CD4-positive, alpha-beta memory T cell (primary cell): ENCODE results near the gene SYNPO. TPM values are rescaled to one million over a fixed set of nuclear protein-coding genes. Genes with fewer than 3 reads are reported as not detected.
A peak's percentile ranks its signal among the peaks of the same experiment; 100 is the strongest.

Source experiments
- CTCF ChIA-PET: fragments of 350-600 bp; sonication (Branson Sonifier 250); formaldehyde crosslinking; loops from one replicate; lab custom pipeline; 2021; ENCODE audit warnings: inconsistent platforms; ENCODE audit not compliant: partially characterized antibody; lab: Charles Lee
- POLR2A ChIA-PET: fragments of 350-600 bp; sonication (Branson Sonifier 250); formaldehyde crosslinking; loops from one replicate; lab custom pipeline; 2021; ENCODE audit not compliant: partially characterized antibody; lab: Charles Lee
- DNase-seq, 5 donors: peaks; one replicate each; pipeline versions ENCODE4 v3.0.0 to v3.0.0-alpha.2; 2020 to 2022; ENCODE audit warnings: mixed read lengths in 1 of 5
- H3K27ac ChIP-seq: one replicate; pipeline ENCODE4 v1.7.0; 2013; ENCODE audit warnings: low read depth, low read length
- H3K27me3 ChIP-seq: 2 replicates; pipeline ENCODE4 v1.7.0; 2013; ENCODE audit warnings: mild to moderate bottlenecking, low read length, moderate library complexity; ENCODE audit not compliant: insufficient read depth
- H3K36me3 ChIP-seq: 2 replicates; pipeline ENCODE4 v1.7.0; 2013; ENCODE audit warnings: mild to moderate bottlenecking, low read length, moderate library complexity; ENCODE audit not compliant: insufficient read depth
- H3K4me1 ChIP-seq: 2 replicates; pipeline ENCODE4 v1.7.0; 2013; ENCODE audit warnings: mild to moderate bottlenecking, low read length, moderate library complexity; ENCODE audit not compliant: insufficient read depth
- H3K4me3 ChIP-seq, 2 donors: one replicate each; pipeline ENCODE4 v1.7.0; 2013; ENCODE audit warnings: low read length in 2 of 2, mild to moderate bottlenecking in 1 of 2
- H3K9me3 ChIP-seq, 2 donors: one replicate each; pipeline ENCODE4 v1.7.0; 2013; ENCODE audit warnings: low read length in 2 of 2, control low read depth in 1 of 2; ENCODE audit not compliant: control insufficient read depth in 1 of 2
- H3K27ac Mint-ChIP-seq, 7 donors: one replicate each; pipeline ENCODE4 v1.8.0; 2020 to 2021; ENCODE audit warnings: mixed read lengths in 7 of 7, mild to moderate bottlenecking in 6 of 7, inconsistent platforms in 3 of 7, moderate library complexity in 3 of 7
- H3K27me3 Mint-ChIP-seq, 2 donors: one replicate each; pipeline ENCODE4 v1.8.0; 2020 to 2021; ENCODE audit warnings: mixed read lengths in 2 of 2
- H3K36me3 Mint-ChIP-seq, 2 donors: one replicate each; pipeline ENCODE4 v1.8.0; 2020 to 2021; ENCODE audit warnings: mixed read lengths in 2 of 2, inconsistent platforms in 1 of 2, mild to moderate bottlenecking in 1 of 2
- H3K4me1 Mint-ChIP-seq, 4 donors: one replicate each; pipeline ENCODE4 v1.8.0; 2020 to 2021; ENCODE audit warnings: mixed read lengths in 4 of 4, mild to moderate bottlenecking in 1 of 4
- H3K4me3 Mint-ChIP-seq, 8 donors: one replicate each; pipeline ENCODE4 v1.8.0; 2020 to 2021; ENCODE audit warnings: mixed read lengths in 8 of 8, mild to moderate bottlenecking in 7 of 8, moderate library complexity in 6 of 8, inconsistent platforms in 3 of 8
- H3K9me3 Mint-ChIP-seq, 8 donors: one replicate each; pipeline ENCODE4 v1.8.0; 2020 to 2021; ENCODE audit warnings: mixed read lengths in 8 of 8, mild to moderate bottlenecking in 5 of 8, inconsistent platforms in 3 of 8, moderate library complexity in 1 of 8
- intact Hi-C: fragments of 100-400 bp; cut with micrococcal nuclease; formaldehyde crosslinking; loops from one replicate; pipeline ENCODE4 v1.15.1; 2023
- polyA plus RNA-seq, 2 donors: library from polyadenylated mRNA; unstranded; fragments of 300-500 nt; fragmentation: Illumina TruSeq; gene quantifications; one replicate each; pipeline ENCODE4 v1.2.3, GENCODE V29; 2021
- total RNA-seq, 2 experiments: library from RNA; stranded (reverse); gene quantifications; one replicate each; pipeline ENCODE4 v1.2.3, GENCODE V29; 2021

Gene SYNPO
- total and polyA plus RNA-seq, 4 experiments from 2014 or later, result 0.06 TPM; not detected in 3

- no peak overlapping the region for H3K4me3 Mint-ChIP-seq
- Histone ChIP-seq H3K36me3 (no peaks in the 10 kb centered on the region), H3K4me1 (peaks cover 20% of the 10 kb centered on the region), H3K9me3 (no peaks in the 10 kb centered on the region), H3K27ac (no peak overlapping the region), H3K27me3 (no peaks in the 10 kb centered on the region), H3K4me3 (no peak overlapping the region)
- intact Hi-C loops, result no loop called here
- H3K9me3 Mint-ChIP-seq, result no peaks in the 10 kb centered on the region
- H3K4me1 Mint-ChIP-seq, result peaks cover 12 to 16% (median 16%) of the 10 kb centered on the region in 4 donors
- H3K27ac Mint-ChIP-seq, result no peak overlapping the region
- H3K27me3 Mint-ChIP-seq, result peaks cover 1 to 16% of the 10 kb centered on the region in 2 donors
- no peak for DNase-seq
- ChIA-PET CTCF (no interaction called here), POLR2A (no interaction called here)
- H3K36me3 Mint-ChIP-seq, result no peaks in the 10 kb centered on the region
Measured at GRCh38 chr5:150626853-150627276, 13.6 kb upstream of the SYNPO start.

GRCh38 chr5:150627731-150628545, 12.5 kb upstream of the SYNPO start:
- peaks cover 10 to 16% (median 13%) of the 10 kb centered on the region in 4 donors for H3K4me1 Mint-ChIP-seq
- Histone ChIP-seq H3K9me3 (no peaks in the 10 kb centered on the region), H3K27ac (no peak overlapping the region), H3K4me1 (peaks cover 20% of the 10 kb centered on the region), H3K4me3 (no peak overlapping the region), H3K27me3 (no peaks in the 10 kb centered on the region), H3K36me3 (no peaks in the 10 kb centered on the region)
- peak overlapping the region in 1 of 8 donors; percentile 9 for H3K4me3 Mint-ChIP-seq
- no peaks in the 10 kb centered on the region for H3K36me3 Mint-ChIP-seq
- ChIA-PET POLR2A (no interaction called here), CTCF (no interaction called here)
- intact Hi-C loops, result no loop called here
- peaks cover 1 to 18% of the 10 kb centered on the region in 2 donors for H3K27me3 Mint-ChIP-seq
- H3K27ac Mint-ChIP-seq, result peak overlapping the region in 1 of 7 donors; percentile 72
- H3K9me3 Mint-ChIP-seq, result no peaks in the 10 kb centered on the region
- DNase-seq, result no peak

- no peak for DNase-seq
- Histone ChIP-seq H3K4me3 (no peak overlapping the region), H3K9me3 (no peaks in the 10 kb centered on the region), H3K27me3 (no peaks in the 10 kb centered on the region), H3K4me1 (peaks cover 12% of the 10 kb centered on the region), H3K36me3 (no peaks in the 10 kb centered on the region), H3K27ac (no peak overlapping the region)
- Mint-ChIP-seq H3K36me3 (no peaks in the 10 kb centered on the region), H3K4me1 (peaks cover 3 to 5% (median 4%) of the 10 kb centered on the region in 4 donors), H3K4me3 (no peak overlapping the region), H3K9me3 (no peaks in the 10 kb centered on the region), H3K27me3 (peaks cover 1 to 20% of the 10 kb centered on the region in 2 donors), H3K27ac (no peak overlapping the region)
- ChIA-PET CTCF (no interaction called here), POLR2A (no interaction called here)
- intact Hi-C loops, result no loop called here
Measured at GRCh38 chr5:150628936-150629485, 11.4 kb upstream of the SYNPO start.

DNA sequence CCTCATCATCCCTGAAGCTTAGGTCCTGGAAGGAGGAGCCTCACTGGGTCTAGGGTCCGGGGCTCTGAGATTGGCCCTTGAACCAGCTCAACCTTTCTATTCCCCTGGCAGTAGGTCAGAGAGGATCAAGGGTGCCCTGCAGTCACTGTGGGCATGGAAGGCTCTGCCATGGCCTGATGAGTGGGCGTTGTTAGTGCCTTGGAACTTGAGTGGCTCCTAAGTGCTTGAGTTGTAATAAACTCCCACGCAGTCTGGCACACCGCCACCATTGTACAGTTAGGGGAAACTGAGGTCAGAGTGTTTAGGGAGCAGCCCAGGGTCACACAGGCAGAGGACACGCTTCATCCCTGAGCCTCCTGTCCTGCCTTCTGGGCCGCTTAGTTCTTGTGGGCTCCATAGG, 10.4 kb upstream of the SYNPO start:
- Histone ChIP-seq H3K36me3 (no peaks in the 10 kb centered on the region), H3K27ac (no peak overlapping the region), H3K4me3 (no peak overlapping the region), H3K9me3 (no peaks in the 10 kb centered on the region), H3K4me1 (peaks cover 6% of the 10 kb centered on the region), H3K27me3 (no peaks in the 10 kb centered on the region)
- intact Hi-C loops, result no loop called here
- H3K27me3 Mint-ChIP-seq, result peaks cover 0 to 17% of the 10 kb centered on the region in 2 donors
- H3K4me1 Mint-ChIP-seq, result no peaks in the 10 kb centered on the region
- H3K27ac Mint-ChIP-seq, result no peak overlapping the region
- H3K36me3 Mint-ChIP-seq, result no peaks in the 10 kb centered on the region
- CTCF ChIA-PET, result no interaction called here
- H3K9me3 Mint-ChIP-seq, result no peaks in the 10 kb centered on the region
- no peak overlapping the region for H3K4me3 Mint-ChIP-seq
- DNase-seq, result no peak
- POLR2A ChIA-PET, result no interaction called here

GRCh38 chr5:150630461-150631325, 9.8 kb upstream of the SYNPO start:
- Mint-ChIP-seq H3K27ac (peak overlapping the region in 1 of 7 donors; percentile 55), H3K4me3 (no peak overlapping the region), H3K4me1 (no peaks in the 10 kb centered on the region), H3K36me3 (no peaks in the 10 kb centered on the region), H3K27me3 (peaks cover 2 to 18% of the 10 kb centered on the region in 2 donors), H3K9me3 (peaks cover 0 to under 1% (median 0%) of the 10 kb centered on the region in 8 donors)
- no peaks in the 10 kb centered on the region for H3K27me3 ChIP-seq
- ChIA-PET POLR2A (no interaction called here), CTCF (no interaction called here)
- H3K4me1 ChIP-seq, result no peaks in the 10 kb centered on the region
- H3K36me3 ChIP-seq, result no peaks in the 10 kb centered on the region
- no peak for DNase-seq
- no peaks in the 10 kb centered on the region for H3K9me3 ChIP-seq
- intact Hi-C loops, result no loop called here
- H3K4me3 ChIP-seq, result no peak overlapping the region
- no peak overlapping the region for H3K27ac ChIP-seq

- Histone ChIP-seq H3K4me1 (no peaks in the 10 kb centered on the region), H3K27ac (no peak overlapping the region), H3K4me3 (no peak overlapping the region), H3K27me3 (no peaks in the 10 kb centered on the region), H3K36me3 (no peaks in the 10 kb centered on the region), H3K9me3 (no peaks in the 10 kb centered on the region)
- H3K4me3 Mint-ChIP-seq, result no peak overlapping the region
- no peaks in the 10 kb centered on the region for H3K36me3 Mint-ChIP-seq
- peaks cover 0 to 2% (median 0%) of the 10 kb centered on the region in 8 donors for H3K9me3 Mint-ChIP-seq
- intact Hi-C loops, result no loop called here
- peaks cover 2 to 19% of the 10 kb centered on the region in 2 donors for H3K27me3 Mint-ChIP-seq
- CTCF ChIA-PET, result no interaction called here
- POLR2A ChIA-PET, result no interaction called here
- no peak for DNase-seq
- H3K27ac Mint-ChIP-seq, result no peak overlapping the region
- no peaks in the 10 kb centered on the region for H3K4me1 Mint-ChIP-seq
Measured at GRCh38 chr5:150631326-150631701, 9.1 kb upstream of the SYNPO start.
